HL-60 (cell line): ENCODE data around the gene HYPK.

Experiments used
- DNase-seq, 2 experiments: peaks; one replicate each; pipeline ENCODE4 v3.0.0-alpha.2; 2010 to 2020; ENCODE audit warnings: low read depth in 1 of 2, low spot score in 1 of 2
- H3K27ac ChIP-seq: fragments of 250-450 bp; sonication (Bioruptor Pico); replicated peaks from 2 replicates; pipeline ENCODE4 v1.5.1; 2020; ENCODE audit warnings: mild to moderate bottlenecking, moderate library complexity
- H3K27me3 ChIP-seq: fragments of 250-450 bp; sonication (Bioruptor Pico); 2 replicates; pipeline ENCODE4 v1.5.1; 2021; ENCODE audit warnings: mild to moderate bottlenecking, moderate library complexity; ENCODE audit not compliant: insufficient read depth, poor library complexity, severe bottlenecking
- H3K4me3 ChIP-seq: replicated peaks from 2 replicates; pipeline ENCODE4 v1.5.1; 2011; ENCODE audit warnings: mild to moderate bottlenecking, control low read depth, low read length; ENCODE audit not compliant: insufficient read depth
- CTCF ChIP-seq: IDR thresholded peaks from one replicate; pipeline ENCODE4 v1.5.1; 2011; ENCODE audit warnings: low read length, control low read depth, inconsistent platforms; ENCODE audit not compliant: insufficient read depth
- GABPA ChIP-seq: IDR thresholded peaks from 2 replicates; pipeline ENCODE4 v1.6.1; 2012; ENCODE audit warnings: low read depth
- POLR2AphosphoS5 ChIP-seq: IDR thresholded peaks from 2 replicates; pipeline ENCODE4 v1.6.1; 2012; ENCODE audit warnings: low read depth
- REST ChIP-seq: IDR thresholded peaks from 2 replicates; pipeline ENCODE4 v1.6.1; 2012; ENCODE audit warnings: low read depth; ENCODE audit not compliant: insufficient replicate concordance
- SPI1 ChIP-seq: IDR thresholded peaks from 2 replicates; pipeline ENCODE4 v1.6.1; 2012; ENCODE audit warnings: low read depth, mild to moderate bottlenecking, borderline replicate concordance

Gene HYPK

GRCh38 chr15:43795997-43796396, 4.4 kb upstream of the HYPK start:
- Histone ChIP-seq H3K4me3 (no peak overlapping the region), H3K27me3 (no peaks in the 10 kb centered on the region), H3K27ac (no peak overlapping the region)
- no peak for DNase-seq
- TF ChIP-seq POLR2AphosphoS5 (no peak), SPI1 (no peak), REST (no peak), CTCF (no peak), GABPA (no peak)

GRCh38 chr15:43796566-43796965, 3.8 kb upstream of the HYPK start:
- Histone ChIP-seq H3K4me3 (no peak overlapping the region), H3K27ac (no peak overlapping the region), H3K27me3 (no peaks in the 10 kb centered on the region)
- TF ChIP-seq SPI1 (no peak), POLR2AphosphoS5 (peak; percentile 36)
- no peak for DNase-seq

GRCh38 chr15:43799209-43799944, 1.0 kb upstream of the HYPK start:
- H3K27ac ChIP-seq: peak overlapping the region; percentile 80; the same call in 1 of the 2 replicates

More at GRCh38 chr15:43799209-43799944, 1.0 kb upstream of the HYPK start:
- H3K27me3 ChIP-seq: no peaks in the 10 kb centered on the region
- DNase-seq: no peak
- no peak overlapping the region for H3K4me3 ChIP-seq
- no peak for TF ChIP-seq POLR2AphosphoS5
- no peak for TF ChIP-seq REST
- TF ChIP-seq GABPA: no peak
- no peak for TF ChIP-seq SPI1
- TF ChIP-seq CTCF: no peak
